Measurements from ENCODE around the gene SLC25A41. TPM values are rescaled to one million over a fixed set of nuclear protein-coding genes. Genes with fewer than 3 reads are reported as not detected.

SLC25A41 gene
- total RNA-seq, 4 donors from 2014 or later = 2.5 TPM; not detected in 3

DNA sequence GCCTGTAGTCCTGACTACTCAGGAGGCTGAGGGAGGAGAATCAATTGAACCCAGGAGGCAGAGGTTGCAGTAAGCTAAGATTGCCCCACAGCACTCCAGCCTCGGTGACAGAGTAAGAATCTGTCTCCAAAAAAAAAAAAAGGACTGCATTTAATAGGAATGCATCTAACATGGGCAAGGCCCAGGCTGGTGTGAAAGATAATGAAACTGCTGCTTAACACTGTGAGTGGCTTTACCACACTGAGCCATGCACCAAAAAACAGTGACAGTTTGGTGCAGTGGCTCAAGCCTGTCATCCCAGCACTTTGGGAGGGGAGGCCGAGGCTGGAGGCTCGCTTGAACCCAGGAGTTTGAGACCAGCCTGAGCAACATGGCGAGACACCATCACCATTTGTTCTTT lies 49.2 kb downstream of the SLC25A41 start:
- DNase-seq = no peak

DNA sequence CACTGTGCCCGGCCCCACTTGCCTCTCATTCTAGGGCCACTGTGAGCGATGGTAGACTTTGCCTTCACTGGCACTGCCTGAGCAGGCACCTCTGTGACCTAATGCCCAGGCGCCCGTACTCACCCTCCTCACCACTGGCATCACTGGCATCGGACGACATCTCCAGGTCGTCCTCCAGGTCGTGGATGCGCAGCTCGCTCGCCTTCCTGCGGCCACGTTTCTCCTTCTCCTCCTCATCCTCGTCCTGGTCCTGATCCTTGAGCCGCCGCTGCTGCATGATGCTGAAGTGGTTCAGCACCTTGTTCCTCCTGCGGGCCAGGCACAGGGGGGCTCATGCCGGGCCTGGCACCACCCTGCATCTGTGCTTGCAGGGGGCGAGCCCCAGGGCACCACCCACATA lies 50.4 kb downstream of the SLC25A41 start:
- H3K9me3 ChIP-seq = no peaks in the 10 kb centered on the region
- DNase-seq = no peak
- H3K27me3 ChIP-seq = no peaks in the 10 kb centered on the region
- no peak overlapping the region for H3K4me3 ChIP-seq
- TF ChIP-seq, protein P1, sequence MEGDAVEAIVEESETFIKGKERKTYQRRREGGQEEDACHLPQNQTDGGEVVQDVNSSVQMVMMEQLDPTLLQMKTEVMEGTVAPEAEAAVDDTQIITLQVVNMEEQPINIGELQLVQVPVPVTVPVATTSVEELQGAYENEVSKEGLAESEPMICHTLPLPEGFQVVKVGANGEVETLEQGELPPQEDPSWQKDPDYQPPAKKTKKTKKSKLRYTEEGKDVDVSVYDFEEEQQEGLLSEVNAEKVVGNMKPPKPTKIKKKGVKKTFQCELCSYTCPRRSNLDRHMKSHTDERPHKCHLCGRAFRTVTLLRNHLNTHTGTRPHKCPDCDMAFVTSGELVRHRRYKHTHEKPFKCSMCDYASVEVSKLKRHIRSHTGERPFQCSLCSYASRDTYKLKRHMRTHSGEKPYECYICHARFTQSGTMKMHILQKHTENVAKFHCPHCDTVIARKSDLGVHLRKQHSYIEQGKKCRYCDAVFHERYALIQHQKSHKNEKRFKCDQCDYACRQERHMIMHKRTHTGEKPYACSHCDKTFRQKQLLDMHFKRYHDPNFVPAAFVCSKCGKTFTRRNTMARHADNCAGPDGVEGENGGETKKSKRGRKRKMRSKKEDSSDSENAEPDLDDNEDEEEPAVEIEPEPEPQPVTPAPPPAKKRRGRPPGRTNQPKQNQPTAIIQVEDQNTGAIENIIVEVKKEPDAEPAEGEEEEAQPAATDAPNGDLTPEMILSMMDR (IDR thresholded peaks at IDR 0.05) = no peak
- TF ChIP-seq POLR2A (IDR thresholded peaks at IDR 0.05) = no peak
- no peaks in the 10 kb centered on the region for H3K4me1 ChIP-seq
- peaks cover 0 to 93% (median 0%) of the 10 kb centered on the region in 3 donors for H3K36me3 ChIP-seq
- H3K27ac ChIP-seq = no peak overlapping the region

More for the DNA sequence above, 49.2 kb downstream of the SLC25A41 start:
- Histone ChIP-seq H3K36me3 (peaks cover 0 to 99% (median 0%) of the 10 kb centered on the region in 3 donors), H3K9me3 (no peaks in the 10 kb centered on the region), H3K4me3 (no peak overlapping the region), H3K27ac (no peak overlapping the region), H3K4me1 (no peaks in the 10 kb centered on the region), H3K27me3 (no peaks in the 10 kb centered on the region)
- no peak for TF ChIP-seq POLR2A (IDR thresholded peaks at IDR 0.05)
- TF ChIP-seq, protein P1 (IDR thresholded peaks at IDR 0.05) = no peak

DNA sequence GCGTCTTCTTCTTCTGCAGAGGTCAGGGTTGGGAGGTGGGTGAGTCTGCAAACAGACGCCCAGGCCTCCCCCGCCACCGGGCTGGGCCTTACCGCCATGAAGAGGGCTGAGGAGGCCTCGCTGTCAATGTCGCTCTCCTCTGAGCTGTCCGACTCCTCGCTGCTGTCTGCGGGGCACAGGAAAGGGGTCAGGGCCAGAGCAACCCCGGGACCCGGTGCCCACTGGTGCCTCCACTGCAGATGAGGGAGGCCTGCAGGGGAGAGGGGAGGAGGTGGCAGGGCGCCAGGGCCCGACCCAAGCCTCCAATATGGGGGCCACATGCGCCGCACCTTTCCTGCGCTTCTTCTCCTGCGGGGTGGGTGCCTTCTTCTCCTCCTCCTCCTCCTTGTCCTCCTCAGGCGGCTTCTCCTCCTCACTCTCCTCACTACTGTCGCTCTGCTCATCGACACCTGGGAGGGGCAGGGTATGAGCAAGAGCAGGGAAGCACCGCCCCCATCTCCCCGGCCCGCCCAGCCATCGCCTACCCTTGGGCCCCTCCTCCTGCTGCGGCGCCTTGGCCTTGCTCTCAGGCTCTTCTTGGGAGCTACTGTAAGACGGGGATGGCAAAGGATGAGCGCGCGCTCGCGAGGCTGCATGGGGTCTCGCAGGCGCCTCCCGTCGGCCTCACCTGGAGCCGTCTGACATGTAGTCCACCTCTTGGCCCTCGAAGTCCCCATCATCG lies 52.4 kb downstream of the SLC25A41 start:
- Histone ChIP-seq H3K4me3 (no peak overlapping the region), H3K27ac (no peak overlapping the region), H3K9me3 (no peaks in the 10 kb centered on the region), H3K4me1 (no peaks in the 10 kb centered on the region), H3K27me3 (no peaks in the 10 kb centered on the region), H3K36me3 (peaks cover 0 to 73% (median 0%) of the 10 kb centered on the region in 3 donors)
- TF ChIP-seq, protein P1 (IDR thresholded peaks at IDR 0.05) = no peak
- TF ChIP-seq POLR2A (IDR thresholded peaks at IDR 0.05) = no peak
- no peak for DNase-seq

DNA sequence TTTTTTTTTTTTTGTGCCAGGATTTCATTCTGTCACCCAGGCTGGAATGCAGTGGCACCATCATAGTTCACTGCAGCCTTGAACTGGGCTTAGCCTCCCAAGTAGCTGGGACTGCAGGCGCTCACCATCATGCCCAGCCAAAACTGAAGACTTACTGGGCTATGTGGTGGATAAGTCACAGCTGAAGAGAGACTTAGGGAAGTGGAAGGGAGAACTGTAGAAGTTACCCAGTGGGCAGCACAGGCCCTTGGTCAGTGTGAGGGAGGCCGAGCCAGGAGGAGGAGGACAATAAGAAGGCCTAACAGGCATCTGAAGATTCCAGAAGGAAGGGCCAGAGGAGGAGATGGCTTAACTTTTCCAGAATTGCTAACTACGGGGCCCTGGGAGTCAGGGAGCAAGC lies 53.8 kb downstream of the SLC25A41 start:
- no peak for DNase-seq
- Histone ChIP-seq H3K27me3 (no peaks in the 10 kb centered on the region), H3K27ac (no peak overlapping the region), H3K4me1 (no peaks in the 10 kb centered on the region), H3K36me3 (peaks cover 0 to 66% (median 0%) of the 10 kb centered on the region in 3 donors), H3K9me3 (no peaks in the 10 kb centered on the region), H3K4me3 (no peak overlapping the region)
- TF ChIP-seq POLR2A (IDR thresholded peaks at IDR 0.05) = no peak
- TF ChIP-seq, protein P1 (IDR thresholded peaks at IDR 0.05) = no peak

DNA sequence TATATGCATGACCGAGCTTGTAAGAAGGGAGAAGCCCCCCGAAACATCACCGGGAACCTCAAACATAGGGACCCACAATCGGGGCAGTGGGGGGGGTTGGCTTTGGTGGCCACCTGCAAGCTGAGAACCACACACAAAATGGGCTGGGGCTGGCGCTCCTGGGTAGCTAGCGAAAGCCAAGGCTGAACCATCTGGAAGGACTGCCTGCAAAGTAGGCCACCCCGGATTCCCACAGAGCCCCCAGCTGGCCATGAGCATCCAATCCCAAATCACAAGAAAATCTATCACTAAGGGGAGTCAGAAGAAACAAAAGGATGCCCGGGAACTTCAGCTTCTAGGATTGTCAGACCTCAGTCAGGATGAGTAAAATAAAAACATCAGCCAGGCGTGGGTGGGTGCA lies 55.1 kb downstream of the SLC25A41 start:
- Histone ChIP-seq H3K4me3 (no peak overlapping the region), H3K4me1 (peaks cover 0 to 8% (median 0%) of the 10 kb centered on the region in 4 donors), H3K27me3 (no peaks in the 10 kb centered on the region), H3K36me3 (peaks cover 0 to 62% (median 0%) of the 10 kb centered on the region in 3 donors), H3K9me3 (no peaks in the 10 kb centered on the region), H3K27ac (no peak overlapping the region)
- no peak for TF ChIP-seq POLR2A (IDR thresholded peaks at IDR 0.05)
- DNase-seq = no peak

GRCh38 chr19:6378041-6378440 lies 55.5 kb downstream of the SLC25A41 start:
- Histone ChIP-seq H3K9me3 (no peaks in the 10 kb centered on the region), H3K4me1 (peaks cover 0 to 8% (median 0%) of the 10 kb centered on the region in 4 donors), H3K27ac (no peak overlapping the region), H3K4me3 (no peak overlapping the region), H3K27me3 (no peaks in the 10 kb centered on the region), H3K36me3 (peaks cover 0 to 57% (median 0%) of the 10 kb centered on the region in 3 donors)
- DNase-seq = no peak
- TF ChIP-seq, protein P1 (IDR thresholded peaks at IDR 0.05) = no peak
- no peak for TF ChIP-seq POLR2A (IDR thresholded peaks at IDR 0.05)

All from Peyer's patch (tissue), 4 donors.